T-helper 22 cell (primary cell): ENCODE results near the gene SDR9C7.
"Not testable (repeated sequence)": the region's sequence is repeated elsewhere in the genome, so short reads cannot be mapped to it uniquely, and the experiment has no call there.

Experiments used
- DNase-seq: peaks from one replicate; pipeline ENCODE4 v3.0.0-alpha.2; 2020; ENCODE audit warnings: low read depth

SDR9C7 gene

GRCh38 chr12:56953314-56953713 is 19.1 kb upstream of the SDR9C7 start:
- DNase-seq = no peak

GRCh38 chr12:56951582-56952339 is 17.6 kb upstream of the SDR9C7 start:
- no peak for DNase-seq

- no peak for DNase-seq
These were observed 14.7 kb upstream of the SDR9C7 start for GRCh38 chr12:56948881-56949280.

- DNase-seq = no peak
These were observed 14.2 kb upstream of the SDR9C7 start for GRCh38 chr12:56948457-56948777.

- DNase-seq = no peak
These were observed 13.6 kb upstream of the SDR9C7 start for GRCh38 chr12:56947633-56948456.

- no peak for DNase-seq
These were observed 9.7 kb upstream of the SDR9C7 start for GRCh38 chr12:56943878-56944277.

- not testable (repeated sequence) for DNase-seq
These were observed 9.2 kb upstream of the SDR9C7 start for GRCh38 chr12:56943374-56943773.

- DNase-seq = no peak
These were observed 7.2 kb upstream of the SDR9C7 start for GRCh38 chr12:56941299-56942017.

- not testable (repeated sequence) for DNase-seq
These were observed 6.7 kb upstream of the SDR9C7 start for GRCh38 chr12:56940942-56941298.

GRCh38 chr12:56935752-56936151 is 1.5 kb upstream of the SDR9C7 start:
- no peak for DNase-seq

- DNase-seq = no peak
These were observed 949 bp upstream of the SDR9C7 start for GRCh38 chr12:56935157-56935556.

GRCh38 chr12:56932867-56933266 is 1.3 kb downstream of the SDR9C7 start:
- DNase-seq = no peak

- no peak for DNase-seq
These were observed 2.1 kb downstream of the SDR9C7 start for GRCh38 chr12:56932146-56932545.

GRCh38 chr12:56931474-56931978 is 2.7 kb downstream of the SDR9C7 start:
- no peak for DNase-seq

GRCh38 chr12:56930241-56930640 is 4.0 kb downstream of the SDR9C7 start:
- DNase-seq = no peak

GRCh38 chr12:56929780-56930179 is 4.4 kb downstream of the SDR9C7 start:
- no peak for DNase-seq

- no peak for DNase-seq
These were observed 5.9 kb downstream of the SDR9C7 start for GRCh38 chr12:56928262-56928661.

GRCh38 chr12:56927281-56927680 is 6.9 kb downstream of the SDR9C7 start:
- no peak for DNase-seq

GRCh38 chr12:56922031-56922430 is 12.2 kb downstream of the SDR9C7 start:
- no peak for DNase-seq

- no peak for DNase-seq
These were observed 12.9 kb downstream of the SDR9C7 start for GRCh38 chr12:56921346-56921745.

GRCh38 chr12:56918139-56918538 is 16.1 kb downstream of the SDR9C7 start:
- DNase-seq = not testable (repeated sequence)

- no peak for DNase-seq
These were observed 17.2 kb downstream of the SDR9C7 start for GRCh38 chr12:56916996-56917333.
